GF-D8 (cell line): ENCODE data around the gene KCNS1.
"Not testable (repeated sequence)": the region's sequence is repeated elsewhere in the genome, so short reads cannot be mapped to it uniquely, and the experiment has no call there.

Source experiments
- DNase-seq: peaks from one replicate; lab custom pipeline; 2025; lab: John Stamatoyannopoulos, UW

KCNS1 gene

DNA sequence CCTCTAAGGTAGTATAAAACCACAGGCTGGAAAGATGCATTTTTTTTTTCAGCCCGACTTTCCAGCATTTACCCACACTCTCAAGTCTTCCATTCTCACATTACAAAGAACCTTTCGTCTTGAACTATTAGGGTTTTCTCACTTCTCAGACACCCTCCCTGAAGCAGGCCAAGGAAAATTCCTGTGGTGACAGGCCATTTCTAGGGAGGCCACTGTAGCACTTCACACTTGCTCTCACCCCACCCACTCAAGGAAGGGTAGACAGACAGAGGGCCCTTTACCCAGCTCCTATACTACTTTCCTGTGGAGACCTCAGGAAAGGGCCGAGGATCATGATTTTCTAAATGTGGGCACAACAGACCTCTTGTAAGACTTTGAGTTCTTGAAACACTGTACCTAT lies 27.7 kb downstream of the KCNS1 start:
- no peak for DNase-seq

DNA sequence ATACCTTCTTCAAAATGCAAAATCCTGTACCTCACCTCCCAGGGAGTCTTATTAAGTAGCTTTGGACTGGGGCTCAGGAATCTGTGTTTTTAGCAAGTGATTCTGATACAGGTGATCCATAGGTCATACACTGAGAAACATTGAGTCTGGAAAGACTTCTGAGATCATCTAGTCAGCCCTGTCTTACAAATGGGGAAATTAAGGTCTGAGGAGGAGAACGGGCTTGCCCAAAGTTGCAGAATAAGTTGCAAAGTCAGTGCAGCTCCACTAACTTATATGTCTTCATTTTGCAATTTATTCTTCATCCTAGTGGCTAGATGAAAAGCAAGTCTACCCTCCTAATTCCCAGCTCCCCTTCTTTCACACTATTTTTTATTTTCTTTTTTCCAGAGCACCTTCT lies 28.9 kb downstream of the KCNS1 start:
- no peak for DNase-seq

DNA sequence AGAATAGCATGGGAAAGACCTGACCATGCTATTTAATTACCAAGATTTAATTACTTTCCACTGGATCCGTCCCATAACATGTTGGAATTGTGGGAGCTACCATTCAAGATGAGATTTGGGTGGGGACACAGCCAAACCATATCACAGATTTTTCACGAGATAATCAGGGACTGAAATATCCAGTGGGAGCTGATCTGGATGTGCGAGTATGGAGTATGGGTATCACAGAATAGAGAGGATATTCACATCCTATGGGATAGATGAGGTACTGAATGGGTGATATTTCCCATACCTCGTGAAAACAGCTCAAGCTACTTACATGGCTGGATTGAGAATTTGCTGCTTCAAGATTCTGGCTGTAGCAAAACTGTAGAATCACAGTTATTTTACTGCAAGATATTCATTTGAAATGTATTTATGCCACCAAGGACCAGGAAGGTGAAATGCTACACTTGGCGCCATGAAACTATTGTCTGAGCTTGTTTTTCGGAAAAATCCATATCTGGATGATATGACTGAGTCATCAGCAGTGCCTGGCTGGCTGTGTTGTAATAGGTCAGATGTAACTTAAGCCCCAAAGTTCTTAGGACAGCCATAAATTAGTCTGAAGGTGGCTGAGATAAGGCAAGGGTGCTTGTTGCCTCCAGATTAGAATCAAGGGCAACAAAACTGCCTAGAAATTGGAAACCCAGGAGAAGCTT lies 29.8 kb downstream of the KCNS1 start:
- peak; percentile 21 for DNase-seq

GRCh38 chr20:45069261-45069660 lies 31.7 kb downstream of the KCNS1 start:
- DNase-seq: no peak

GRCh38 chr20:45067558-45067957 lies 33.4 kb downstream of the KCNS1 start:
- no peak for DNase-seq

GRCh38 chr20:45067087-45067486 lies 33.8 kb downstream of the KCNS1 start:
- DNase-seq: no peak

DNA sequence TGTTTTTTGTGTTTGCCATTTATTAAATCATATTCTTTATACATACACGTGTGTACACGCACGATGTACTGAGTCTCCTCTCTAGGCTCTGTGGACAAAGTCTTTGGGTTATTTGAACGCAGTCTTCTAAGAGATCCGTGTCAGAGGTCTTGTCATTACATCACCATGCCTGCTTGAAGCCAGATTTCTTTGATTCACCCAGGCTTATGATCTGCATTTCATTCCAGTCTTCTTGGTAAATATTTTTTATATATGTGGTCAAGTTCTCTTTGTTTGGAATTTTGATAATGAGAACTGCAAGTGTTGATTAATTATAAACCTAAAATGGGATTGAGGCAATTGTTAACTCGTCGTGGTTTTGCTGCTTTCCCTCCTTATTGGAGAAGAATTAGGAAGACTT lies 34.6 kb downstream of the KCNS1 start:
- DNase-seq: no peak

DNA sequence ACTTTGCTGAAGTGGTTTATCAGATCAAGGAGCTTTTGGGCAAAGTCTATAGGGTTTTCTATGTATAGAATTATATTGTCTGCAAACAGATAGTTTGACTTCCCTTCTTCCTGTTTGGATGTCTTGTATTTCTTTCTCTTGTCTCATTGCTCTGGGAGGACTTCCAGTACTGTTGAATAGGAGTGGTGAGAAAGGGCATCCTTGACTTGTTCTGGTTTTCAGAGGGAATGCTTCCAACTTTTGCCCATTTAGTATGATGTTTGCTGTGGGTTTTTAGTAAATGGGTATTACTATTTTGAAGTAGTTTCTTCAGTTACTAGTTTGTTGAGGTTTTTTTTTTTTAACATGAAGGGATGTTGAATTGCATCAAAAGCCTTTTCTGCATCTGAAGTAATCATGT lies 36.1 kb downstream of the KCNS1 start:
- DNase-seq: no peak

DNA sequence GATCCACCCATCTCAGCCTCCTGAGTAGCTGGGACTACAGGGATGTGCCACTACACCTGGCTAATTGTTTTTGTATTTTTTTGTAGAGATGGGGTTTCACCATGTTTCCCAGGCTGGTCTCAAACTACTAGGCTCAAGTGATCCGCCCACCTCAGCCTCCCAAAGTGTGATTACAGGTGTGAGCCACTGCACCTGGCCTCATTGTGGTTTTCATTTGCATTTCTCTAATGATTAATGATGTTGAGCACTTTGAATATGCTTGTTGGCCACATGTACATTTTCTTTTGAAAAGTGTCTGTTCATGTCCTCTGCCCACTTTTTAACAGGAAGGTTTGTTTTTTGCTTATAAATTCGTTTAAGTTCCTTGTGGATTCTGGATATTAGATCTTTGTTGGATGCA lies 37.8 kb downstream of the KCNS1 start:
- DNase-seq: not testable (repeated sequence)

DNA sequence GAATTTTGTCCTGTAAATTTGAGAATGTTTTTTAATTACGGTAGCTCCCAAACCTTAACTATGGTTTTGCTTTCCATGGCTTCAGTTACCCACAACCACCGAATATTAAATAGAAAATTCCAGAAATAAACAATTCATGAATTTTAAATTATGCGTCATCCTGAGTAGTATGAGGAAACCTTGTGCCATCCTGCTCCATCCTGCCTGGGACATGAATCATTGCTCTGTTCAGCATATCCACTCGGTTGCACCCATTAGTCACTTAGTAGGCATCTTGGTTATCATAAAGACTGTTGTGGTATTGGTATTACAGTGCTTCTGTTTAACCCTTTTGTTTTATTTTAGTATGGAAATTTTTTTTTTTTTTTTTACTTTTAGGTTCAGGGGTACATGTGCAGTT lies 39.7 kb downstream of the KCNS1 start:
- DNase-seq: no peak

GRCh38 chr20:45060294-45060693 lies 40.6 kb downstream of the KCNS1 start:
- DNase-seq: no peak

DNA sequence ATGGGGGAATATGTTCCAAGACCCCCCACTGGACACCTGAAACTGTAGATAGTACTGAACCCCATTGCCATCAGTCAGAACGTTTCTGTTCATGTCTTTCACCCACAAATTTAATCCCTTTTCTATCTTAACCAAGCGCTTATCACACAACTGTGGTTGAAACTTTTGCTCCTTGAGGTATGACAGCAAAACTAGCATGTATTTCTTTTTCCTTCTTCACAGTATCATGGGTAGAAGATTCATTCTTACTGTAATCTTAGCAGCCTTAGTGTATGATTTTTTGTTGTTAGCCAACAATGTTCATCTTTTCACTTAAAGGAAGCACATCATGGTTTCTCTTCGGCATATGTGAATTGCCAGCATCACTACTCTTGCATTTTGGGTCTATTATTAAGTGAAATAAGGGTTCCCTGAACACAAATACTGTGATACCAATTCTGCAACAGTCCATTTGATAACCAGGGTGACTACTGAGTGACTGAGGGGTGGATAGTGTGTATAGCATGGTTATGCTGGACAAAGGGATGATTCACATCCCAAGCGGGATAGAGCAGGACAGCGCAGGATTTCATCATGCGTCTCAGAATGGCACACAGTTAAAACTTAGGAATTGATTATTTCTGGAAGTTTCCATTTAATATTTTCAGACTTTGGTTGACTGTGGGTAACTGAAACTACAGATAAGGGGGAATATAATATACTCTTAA lies 41.8 kb downstream of the KCNS1 start:
- no peak for DNase-seq

- no peak for DNase-seq
These were observed 42.6 kb downstream of the KCNS1 start for GRCh38 chr20:45058168-45058850.

DNA sequence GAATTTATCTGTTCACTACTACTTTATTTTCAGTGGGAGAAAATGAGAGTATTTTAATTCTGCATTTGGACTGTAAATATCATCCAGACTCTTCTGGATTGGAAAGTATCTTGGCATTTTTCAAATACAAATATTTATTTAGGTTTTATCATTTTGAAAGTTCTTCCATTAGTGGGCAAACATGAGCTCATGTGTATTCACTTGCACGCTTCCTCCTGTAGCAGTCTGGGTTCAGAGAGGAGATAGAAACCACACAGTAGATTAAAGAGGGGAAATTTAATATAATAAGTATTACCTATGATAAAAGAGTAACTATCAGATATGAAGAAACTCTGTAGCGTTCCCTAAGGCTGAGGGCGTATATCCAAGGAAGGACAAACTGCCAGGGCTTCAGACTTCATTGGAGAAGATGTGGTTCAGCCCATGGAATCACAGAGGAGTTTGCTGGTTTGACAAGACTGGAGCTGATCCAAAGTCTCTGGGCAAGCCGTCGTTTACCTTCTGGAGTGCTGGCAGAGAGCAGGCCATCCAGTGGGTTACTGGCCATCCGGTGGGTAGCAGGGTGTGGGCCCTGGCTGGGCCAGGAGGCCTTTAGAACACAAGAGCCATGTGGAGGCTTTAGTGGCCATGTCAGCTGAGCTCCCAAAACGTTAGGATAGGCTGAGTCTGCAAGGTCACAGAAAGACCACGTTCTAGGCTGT lies 44.3 kb downstream of the KCNS1 start:
- DNase-seq: no peak

- no peak for DNase-seq
These were observed 45.9 kb downstream of the KCNS1 start for GRCh38 chr20:45055056-45055455.

GRCh38 chr20:45053430-45054351 lies 47.2 kb downstream of the KCNS1 start:
- no peak for DNase-seq

GRCh38 chr20:45052698-45053429 lies 48.1 kb downstream of the KCNS1 start:
- DNase-seq: peak; percentile 42

DNA sequence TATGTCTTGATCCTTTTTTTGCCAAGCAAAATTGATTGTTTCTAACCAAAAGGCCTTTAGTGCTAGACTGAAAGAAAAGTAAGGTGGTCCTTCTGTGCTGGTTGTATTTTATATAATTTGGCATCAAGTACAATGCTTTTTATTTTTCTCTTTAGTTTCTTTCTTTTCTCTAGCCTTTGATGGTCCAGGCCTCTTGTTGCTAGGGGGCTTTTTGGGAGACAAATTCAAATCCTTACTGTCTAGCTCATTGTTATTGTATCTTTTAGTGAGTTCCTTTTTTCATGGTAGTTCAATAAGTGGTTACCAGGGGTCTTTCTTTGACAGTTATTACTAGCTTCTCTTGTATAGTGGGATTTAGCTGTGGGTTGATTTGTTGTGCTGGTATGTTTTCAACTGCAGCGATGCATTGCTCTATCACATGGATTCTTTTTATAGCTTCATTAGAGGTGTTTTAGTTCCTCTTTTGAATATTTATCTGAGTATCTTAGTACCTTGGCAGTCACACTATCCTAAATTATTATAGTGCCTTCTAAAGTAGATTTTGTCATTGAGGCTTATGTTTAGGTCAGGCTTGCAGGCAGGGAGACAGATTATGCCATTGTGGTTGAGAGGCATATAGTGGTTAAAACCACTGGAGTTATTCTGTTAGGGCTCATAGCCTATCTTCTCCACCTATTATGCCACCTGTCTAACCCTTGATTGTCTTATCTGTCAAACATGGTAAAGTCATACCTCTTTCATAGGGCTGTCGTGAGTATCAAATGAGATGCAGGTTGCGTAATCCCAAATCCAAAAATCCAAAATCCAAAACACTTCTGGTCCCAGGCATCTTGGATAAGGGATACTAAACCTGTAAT lies 49.5 kb downstream of the KCNS1 start:
- DNase-seq: peak; percentile 55

DNA sequence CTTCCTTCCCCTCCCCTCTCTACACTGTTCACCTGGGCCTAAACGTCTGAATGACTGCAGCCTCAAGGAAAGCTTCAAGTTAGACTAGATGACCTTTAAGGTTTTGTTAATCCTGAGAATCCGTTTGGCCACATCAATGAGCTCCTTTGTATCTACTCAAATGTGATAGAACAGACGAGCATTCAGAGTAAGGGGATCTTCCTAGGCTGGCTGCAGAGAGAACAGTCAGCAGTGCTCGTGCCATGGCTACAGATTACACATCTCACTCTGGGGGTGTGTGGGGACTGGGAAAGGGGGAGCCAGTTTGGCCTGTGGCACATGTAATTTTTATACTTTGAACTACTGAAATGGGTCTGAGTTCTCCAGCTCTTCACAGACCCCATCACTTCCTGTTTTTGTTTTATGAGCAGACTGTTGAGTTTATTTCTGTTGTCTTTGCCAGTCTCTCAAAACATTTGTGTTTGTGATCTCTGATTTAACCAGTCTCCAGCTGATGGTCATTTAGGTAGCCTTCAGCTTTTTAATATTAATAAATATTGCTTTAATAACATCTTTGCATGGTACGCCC lies 50.9 kb downstream of the KCNS1 start:
- peak; percentile 5 for DNase-seq
